Stimulated activated CD4-positive, alpha-beta T cell treated with anti-CD3 and anti-CD28 coated beads, Interleukin-12 subunit alpha, Interleukin-12 subunit beta, amount 100 ng/mL, for 4 hours (primary cell): ENCODE measurements around the gene UBE2Z.
"Not testable (repeated sequence)": the region's sequence is repeated elsewhere in the genome, so short reads cannot be mapped to it uniquely, and the experiment has no call there.

Experiments used
- DNase-seq: peaks from one replicate; pipeline ENCODE4 v3.0.0-alpha.2; 2020

Gene UBE2Z

DNA sequence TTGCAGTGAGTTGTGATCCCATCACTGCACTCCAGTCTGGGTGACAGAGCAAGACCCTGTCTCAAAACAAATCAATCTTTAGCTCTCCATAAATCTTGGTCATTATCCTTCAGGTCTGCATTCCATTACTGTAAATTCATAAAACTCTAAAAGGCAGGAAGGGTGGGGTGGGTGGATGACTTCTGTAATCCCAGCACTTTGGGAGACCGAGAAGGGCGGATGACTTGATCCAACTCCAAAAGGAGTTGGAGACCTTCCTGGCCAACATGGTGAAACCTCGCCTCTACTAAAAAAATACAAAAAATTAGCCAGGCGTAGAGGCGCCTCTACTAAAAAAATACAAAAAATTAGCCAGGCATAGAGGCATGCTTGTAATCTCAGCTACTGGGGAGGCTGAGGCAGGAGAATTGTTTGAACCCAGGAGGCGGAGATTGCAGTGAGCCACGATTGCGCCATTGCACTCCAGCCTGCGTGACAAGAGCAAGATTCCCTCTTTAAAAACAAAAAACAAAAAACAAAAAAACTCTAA is 2.2 kb upstream of the UBE2Z start:
- no peak for DNase-seq

DNA sequence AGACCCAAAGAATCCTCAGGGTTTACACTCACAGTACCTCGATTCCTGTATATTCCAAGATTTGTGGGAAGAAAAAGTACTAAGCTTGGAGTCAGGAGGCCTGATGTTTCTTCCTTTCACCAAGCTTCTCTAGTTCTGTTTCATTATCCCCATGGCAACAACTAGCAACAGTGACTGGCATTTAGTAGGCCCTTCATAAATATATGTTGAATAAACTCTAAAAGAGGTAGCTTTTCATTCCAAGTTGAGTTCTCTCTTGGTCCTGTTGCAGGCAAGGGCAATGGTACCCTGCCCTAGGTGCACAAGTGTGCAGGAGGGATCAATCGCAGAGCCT is 527 bp upstream of the UBE2Z start:
- DNase-seq = no peak

DNA sequence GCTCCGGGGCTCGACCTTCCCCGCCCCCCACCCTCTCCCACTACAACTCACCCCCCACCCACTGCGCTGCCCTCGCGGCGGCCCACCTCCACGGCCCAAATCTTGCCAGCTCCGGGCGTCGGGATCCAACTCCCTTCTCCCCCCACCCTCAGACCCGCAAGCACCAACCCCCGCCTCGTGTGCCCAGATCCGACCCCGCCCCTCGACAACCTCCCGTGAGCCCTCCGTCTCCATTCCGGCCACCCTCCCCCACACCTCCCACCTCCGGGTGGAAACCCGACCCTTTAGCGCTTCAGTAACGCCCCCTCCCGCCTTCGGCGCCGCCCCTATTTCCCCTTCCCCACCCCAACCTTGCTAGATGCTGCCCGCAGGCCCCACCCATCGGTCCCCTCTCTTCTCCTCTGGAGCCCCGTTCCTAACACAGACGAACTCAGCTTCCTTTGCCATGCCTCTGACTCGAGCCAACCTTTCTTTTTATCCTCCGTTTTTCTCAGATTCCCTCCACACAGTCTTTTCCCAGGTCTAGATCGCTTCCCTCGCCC is 717 bp downstream of the UBE2Z start:
- DNase-seq = peak; percentile 95

DNA sequence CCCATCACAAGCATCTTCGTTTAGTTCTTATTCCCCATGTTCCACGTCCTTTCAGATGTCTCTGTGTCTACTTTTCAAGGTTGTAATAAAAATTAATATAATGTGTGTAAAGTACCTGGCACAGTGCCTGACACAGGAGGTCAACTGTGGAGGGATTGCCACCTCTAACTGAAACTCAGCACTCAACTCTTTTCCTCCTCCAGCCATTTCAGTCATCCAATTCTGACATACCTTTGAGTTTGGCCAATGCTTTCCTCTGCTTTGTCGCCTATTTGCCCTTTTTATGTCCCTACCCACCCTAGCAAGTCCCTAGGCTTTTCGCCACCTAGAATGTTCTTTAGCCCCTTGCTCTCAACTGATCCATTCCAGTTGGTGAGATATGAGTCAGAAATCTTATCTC is 1.6 kb downstream of the UBE2Z start:
- DNase-seq = no peak

DNA sequence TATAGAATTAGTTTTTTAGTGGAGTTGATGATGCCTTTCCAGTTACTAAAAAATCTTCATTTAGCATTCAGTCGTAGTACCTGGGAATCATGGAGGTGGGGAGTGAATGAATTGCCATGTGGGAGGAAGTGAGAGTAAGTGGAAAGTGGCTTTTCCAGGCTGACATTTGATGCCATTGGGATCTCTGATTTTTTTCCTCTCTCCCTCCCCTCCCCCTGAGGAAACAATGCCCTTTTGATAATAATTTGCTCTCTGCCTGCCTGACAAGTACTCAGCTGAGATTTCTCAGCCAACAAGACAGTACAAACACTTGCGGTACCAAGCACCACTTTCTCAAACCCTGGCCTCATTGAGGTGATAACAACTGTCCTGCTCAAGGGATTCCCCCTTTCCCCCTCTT is 2.2 kb downstream of the UBE2Z start:
- no peak for DNase-seq

DNA sequence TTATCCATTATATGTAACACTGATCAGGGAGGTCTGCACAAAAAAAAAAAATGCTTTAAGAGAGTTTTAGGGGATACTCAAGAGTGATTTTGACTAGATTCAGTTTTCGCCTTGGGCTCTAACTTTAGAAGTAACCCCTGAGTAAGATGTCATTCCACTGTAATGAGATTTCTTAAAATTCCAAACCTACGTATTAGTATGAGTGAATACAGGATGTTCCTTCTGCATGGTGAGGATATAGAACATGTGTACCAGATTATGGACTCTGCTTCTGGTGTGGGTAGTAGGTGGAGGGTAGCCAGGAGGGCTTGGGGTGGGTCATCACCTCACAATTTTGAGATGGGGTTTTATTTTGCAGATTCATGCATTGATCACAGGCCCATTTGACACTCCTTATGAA is 4.3 kb downstream of the UBE2Z start:
- no peak for DNase-seq

DNA sequence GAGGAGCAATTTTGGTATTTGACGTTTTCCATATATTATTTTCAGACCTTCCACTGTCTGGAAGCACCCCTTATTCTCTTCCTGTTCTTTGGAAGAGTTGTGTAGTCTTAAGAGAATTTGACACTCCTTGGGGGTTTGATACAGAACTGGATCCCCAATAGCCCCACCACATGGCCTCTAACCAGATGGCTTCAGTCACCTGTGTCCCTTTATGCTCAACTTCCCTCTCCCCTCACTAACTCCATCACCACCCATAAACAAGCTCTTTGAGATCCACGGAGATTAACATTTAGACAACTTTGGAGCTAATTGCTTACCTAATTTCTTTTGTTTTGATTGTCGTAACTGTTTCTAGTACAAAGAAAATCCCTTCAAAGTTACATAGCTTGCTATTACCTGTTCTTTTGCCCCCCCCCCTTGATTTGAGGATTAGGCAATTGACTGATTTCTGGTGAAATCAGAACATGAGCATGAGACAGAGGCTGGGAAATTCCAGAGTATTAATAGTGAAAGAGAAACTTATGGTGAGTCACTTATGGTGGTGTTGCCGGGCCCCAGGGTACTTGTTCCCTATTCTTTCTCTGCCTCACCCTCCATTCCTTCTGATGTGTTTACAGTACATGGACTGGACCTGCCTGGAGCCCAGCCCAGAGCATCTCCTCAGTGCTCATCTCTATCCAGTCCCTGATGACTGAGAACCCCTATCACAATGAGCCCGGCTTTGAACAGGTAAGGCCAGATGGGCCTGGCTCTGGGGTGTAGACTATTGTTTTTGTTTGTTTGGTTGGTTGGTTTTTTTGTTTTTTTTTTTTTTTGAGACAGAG is 7.5 kb downstream of the UBE2Z start:
- peak; percentile 38 for DNase-seq

DNA sequence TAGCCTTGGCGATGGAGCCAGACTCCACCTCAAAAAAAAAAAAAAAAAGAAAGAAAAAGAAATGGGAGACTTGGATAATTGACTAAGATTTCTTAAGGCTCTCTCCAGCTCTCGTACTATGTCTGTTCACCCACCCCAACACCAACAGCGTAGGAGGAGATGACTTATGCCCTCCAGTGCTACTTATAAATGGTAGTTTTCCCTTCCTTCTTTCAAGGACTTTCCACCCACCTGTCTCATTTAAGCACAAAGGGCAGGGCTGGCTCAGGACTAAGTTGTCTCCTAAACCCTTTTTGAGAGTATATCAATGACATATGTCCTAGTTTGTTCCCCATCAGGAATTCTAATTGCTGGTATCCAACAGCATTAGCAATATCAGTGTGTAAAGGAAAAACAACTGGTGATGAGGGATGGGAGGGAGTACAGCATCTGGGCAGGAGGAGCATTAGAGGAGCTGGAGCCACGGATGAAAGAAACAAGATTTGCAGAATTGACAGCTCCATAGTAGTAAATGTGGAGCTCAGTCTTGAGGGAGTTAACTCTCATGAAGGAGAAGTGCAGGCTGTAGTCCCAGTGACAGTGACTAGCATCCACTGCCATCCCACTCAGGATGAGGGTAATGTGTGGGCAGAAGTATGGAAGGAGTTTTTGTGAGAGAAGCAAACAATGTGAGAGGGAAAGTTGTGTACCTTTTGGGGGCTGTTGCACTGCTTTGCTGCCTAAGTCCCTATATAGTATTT is 17.2 kb downstream of the UBE2Z start:
- no peak for DNase-seq

DNA sequence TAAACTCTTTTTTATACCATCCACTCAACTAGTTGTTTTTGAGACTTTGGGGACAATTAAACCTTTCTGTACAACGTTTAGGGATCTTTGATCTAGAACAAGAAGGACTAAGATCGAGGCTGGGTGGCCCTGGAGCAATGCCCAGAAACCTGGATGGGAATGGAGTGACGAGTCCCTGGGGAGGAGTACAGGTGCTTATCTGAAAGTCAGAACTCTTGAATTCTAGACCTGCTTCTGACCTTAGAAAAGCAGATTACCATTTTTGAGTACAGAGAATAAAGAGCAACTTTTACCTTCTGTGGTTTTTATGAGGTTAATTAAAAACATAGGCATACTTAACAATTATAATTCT is 17.8 kb downstream of the UBE2Z start:
- DNase-seq = no peak

DNA sequence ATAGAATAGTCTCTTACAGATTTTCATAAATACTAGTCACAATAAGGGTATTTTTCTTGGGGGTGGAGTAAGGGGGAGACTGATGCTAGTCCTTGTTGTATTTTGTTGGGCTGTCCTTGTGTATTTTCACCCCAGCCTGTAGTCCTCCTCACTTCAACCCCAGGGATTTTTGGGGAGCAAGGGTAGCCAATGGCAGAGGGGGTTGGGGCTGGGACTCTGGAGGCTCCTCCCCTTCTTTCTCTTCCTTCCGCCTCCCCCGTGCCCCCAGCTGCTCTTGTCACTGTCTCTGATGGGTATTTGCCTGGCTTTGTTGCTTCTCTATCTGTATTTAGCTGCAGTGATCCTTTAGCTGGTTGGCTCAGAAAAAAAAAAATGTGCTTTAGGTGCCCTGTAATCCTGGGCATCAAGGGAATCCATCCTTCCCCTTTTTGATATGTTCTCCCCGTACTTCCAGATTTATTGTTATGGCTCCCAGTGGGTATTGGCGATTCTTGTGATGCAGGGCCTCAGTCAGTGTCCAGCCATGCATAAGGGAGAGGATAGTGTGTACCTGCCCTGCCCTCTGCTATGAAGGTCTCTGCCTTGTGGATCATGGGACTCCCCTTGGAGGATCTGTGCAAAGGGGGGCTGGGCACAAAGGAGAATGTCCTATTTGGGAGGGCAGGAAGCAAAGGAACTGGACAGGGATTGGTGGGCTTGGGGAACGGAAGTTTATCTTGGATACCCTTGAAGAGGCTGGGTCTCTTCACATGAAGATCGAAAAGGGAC is 20.0 kb downstream of the UBE2Z start:
- DNase-seq = no peak

DNA sequence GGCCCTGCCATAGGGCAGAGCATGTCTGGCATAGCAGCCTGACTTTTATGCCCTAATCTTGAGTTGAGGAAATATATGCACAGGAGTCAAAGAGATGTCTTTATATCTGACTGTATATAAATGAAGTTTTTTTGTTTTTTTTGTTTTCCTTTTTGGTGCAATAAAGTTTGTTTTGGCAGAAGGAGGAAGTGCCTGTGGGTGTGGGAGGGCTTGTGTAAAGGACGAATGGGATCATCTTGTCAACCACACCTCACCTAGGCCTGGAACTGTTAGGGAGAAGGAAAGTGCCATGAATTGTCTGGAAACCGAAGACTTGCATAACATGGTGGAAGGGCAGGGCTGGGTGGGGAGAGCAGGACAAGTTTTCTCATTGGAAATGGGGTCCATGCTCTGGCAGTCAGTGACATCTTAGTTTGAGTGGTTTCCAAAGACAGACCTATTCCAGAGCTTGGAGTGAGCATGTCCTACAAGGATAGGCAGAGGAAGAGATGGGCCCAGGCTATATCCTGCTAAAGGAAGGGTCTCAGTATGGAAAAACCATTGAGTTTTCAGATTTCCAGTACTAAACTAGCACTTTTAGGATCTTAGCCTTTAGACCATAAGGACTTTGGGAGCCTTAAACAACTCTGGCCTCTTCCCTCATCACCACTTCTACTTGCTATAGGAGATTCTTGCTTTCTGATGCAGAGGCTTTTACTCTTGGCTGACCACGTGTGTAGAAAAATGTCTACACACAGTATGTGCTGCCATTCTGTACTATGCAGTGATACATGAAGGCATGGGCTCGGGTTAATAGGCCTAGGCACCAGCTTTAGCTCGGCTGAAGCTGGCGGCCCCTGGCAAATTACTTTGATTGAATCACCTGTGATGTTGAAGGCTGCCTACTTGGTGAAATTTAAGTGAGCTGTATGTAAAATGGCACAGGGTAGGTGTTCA is 20.9 kb downstream of the UBE2Z start:
- no peak for DNase-seq

DNA sequence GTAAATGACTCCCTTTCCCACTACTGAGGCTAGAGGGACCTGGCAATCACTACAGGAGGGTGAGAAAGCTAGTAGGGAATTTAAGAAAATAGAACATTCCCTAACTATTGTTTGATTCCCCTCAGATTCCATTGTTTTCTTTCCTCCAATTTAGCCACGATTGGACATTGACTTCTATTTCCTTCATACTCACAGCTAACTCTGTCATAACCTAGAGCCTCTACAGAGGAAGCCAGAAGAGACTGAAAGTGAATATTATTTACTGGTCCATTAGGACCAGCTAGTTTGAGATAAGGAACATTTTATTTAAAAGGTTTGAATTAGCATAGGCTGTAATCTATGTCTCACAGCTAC is 21.6 kb downstream of the UBE2Z start:
- no peak for DNase-seq

DNA sequence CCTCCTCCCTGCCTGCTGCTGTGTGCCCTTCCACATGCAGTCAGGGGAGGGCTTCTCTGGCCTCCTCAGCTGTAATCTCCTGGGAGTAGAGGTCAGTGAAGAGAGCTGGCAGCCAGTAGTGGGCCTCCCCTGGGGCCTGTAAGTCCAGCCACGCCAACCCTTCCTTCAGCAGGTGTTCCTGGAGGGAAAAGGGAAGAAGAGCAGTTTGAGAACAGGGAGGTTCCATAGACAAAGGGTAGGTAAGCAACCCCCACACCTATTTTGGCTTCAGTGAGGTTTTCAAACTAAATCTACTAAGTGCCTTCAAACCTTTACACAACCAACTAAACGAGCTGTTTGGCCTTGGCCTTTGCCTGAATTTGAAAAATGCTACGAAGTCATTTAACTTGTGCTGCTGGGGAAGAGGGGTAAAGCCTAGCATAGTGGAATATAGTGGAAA is 22.2 kb downstream of the UBE2Z start:
- no peak for DNase-seq

DNA sequence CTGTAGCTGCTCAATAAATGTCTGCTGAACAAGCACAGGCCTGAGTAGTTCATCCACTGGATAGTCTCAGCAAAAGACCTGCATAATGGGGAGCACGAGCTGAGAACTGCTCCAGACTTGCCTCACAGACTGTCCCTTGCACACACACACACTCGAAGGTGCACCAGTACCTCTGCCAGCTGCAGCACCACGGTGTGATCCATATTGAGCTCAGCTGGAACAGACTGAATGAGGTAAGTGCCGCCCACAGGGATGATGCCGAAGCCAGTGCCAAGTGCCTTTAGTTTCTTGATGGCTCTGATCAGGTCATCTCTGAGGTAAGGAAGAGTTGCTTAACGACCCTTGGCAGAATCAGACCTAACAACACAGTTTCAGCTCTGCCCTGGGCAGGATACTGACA is 24.8 kb downstream of the UBE2Z start:
- no peak for DNase-seq

DNA sequence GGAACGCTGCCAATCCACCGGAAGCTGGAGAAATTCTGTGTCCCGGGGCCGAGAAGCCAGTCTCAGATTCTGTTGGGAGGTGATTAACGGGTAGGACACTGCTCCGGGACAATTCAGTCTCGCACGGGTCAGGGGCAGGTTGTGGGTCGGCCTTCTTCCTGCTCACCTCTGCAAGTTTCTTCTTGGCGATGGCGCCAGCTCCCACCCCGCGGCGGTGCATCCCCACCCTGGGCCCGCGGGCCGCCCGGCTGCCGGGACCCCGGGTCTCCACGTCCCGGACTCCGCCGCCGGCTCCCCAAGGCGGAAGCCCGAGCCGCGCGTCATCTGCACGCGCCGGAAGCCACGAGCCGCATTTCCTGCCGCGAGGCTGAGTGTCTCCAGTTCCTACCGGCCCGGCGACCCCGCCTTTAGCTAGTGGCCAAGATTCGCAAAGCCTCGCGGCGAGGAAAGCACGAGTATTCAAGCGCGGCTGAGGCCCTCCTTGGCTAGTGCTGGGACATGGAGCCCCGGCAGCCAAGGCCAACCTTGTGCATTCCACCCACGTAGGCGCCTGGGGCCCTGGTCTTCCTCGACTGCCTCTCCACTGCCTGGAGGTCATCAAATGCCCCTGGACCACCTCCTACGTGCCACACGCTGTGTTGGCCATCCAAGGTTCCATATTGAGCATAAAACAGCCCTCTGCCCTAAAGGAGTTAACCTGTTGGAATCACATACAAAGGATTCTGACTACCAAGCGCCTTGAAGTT is 36.5 kb downstream of the UBE2Z start, which contains the start of gene SNF8:
Gene SNF8 (minus strand): TSS at position 328 of the 746 bp plus-strand sequence. CDS start 108 bp downstream, at position 220.
- peak; percentile 91 for DNase-seq

DNA sequence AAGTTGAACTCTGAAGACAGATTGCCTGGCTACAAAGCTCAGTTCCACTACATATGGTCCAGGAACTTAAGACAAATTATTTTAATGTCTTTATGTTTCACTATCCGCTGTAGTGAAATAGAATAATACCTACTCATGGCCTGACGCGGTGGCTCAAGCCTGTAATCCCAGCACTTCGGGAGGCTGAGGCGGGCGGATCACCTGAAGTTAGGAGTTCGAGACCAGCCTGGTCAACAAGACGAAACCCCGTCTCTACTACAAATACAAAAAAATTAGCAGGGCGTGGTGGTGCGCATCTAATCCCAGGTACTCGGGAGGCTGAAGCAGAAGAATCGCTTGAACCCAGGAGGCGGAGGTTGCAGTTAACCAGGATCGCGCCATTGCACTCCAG is 37.0 kb downstream of the UBE2Z start:
- DNase-seq = not testable (repeated sequence)

DNA sequence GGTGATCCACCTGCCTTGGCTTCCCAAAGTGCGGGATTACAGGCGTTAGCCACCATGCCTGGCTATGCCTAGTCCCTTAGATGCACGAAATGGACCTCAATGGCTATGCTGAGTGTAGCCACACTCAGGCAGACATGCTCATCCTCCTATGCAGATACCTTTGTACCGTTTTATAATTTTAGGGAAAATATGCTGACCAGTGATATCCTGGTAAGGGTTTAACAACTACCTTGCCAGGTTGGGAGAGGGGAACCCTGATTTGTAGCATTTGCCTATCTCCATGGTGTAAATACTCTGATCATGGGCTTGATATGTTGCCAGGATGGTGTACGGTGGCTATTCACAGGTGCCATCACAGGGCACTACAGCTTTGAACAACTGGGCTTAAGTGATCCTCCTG is 43.4 kb downstream of the UBE2Z start:
- no peak for DNase-seq

DNA sequence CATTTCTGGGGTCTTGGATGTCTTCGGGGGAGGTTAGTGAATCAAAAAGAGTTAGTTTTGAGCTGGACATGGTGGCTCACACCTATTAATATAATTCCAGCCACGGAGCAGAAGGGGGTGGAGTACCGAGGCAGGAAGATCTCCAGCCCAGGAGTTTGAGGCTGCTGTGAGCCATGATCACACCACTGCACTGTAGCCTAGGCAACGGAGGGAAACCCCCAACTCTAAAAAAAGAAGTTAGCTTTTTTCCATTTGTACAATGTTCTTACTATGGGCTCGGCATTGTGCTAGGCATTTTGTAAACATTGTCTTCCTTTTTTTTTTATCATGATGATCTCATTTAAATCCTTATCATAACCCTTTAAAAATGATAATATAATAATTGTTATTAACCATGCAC is 44.7 kb downstream of the UBE2Z start:
- DNase-seq = no peak

DNA sequence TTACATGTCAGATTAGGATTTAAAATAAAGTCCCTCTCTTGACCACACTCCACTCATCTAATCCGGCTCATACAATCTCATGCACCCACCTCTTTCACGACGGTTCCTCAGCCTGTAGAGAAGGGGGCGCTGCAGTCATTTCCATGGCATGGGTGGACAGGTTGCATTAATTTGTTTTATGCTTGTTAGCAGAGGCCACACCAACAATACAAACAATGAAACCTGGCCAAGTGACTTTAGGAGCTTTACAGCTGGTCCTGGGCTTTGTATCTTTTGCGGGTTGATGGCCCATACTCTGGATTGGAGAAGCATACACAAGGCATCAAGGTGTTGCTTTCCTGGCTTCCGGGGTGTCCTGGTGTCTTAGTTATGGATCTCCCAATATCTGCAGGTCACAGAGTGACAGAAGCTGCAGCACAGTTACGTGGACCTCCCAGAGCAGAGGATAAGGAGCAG is 46.1 kb downstream of the UBE2Z start:
- no peak for DNase-seq

DNA sequence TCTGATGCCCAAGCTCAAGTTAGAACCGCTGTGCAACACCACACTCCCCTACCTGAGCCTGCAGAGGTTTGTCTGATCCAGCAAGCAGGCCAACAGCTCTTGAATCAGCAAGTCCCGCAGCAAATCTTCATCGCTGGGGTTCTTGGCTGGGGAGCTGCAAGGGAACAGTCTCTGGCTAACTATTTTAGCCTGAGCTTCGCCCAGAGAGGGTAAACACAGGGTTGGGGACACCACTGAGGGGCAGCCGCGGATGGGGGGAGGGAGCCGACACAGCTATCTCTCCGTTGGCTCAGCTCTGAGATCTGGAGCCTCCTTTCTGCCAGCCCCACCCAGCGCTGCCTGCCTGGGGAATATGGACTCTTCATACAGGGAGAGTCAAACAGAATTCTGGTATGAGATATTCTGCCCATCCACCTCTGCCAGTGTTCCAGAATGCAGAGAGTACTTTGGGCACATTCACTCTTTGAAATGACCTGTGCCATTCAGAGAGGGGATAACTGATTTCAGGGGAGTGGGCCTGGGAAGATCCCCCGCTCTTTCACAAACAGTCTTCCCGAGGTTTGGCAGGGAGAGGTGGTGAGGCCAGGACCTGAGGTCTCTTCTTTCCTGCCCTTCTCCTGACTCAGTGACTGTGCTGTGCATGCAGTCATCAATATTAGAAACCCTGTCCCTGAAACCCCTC is 52.8 kb downstream of the UBE2Z start:
- DNase-seq = no peak
